HL-60 (cell line): ENCODE results near the gene WHAMM.
"Not testable (repeated sequence)": the region's sequence is repeated elsewhere in the genome, so short reads cannot be mapped to it uniquely, and the experiment has no call there.

ENCODE experiments used
- DNase-seq, 2 experiments: peaks; one replicate each; pipeline ENCODE4 v3.0.0-alpha.2; 2010 to 2020; ENCODE audit warnings: low read depth in 1 of 2, low spot score in 1 of 2
- H3K27ac ChIP-seq: fragments of 250-450 bp; sonication (Bioruptor Pico); replicated peaks from 2 replicates; pipeline ENCODE4 v1.5.1; 2020; ENCODE audit warnings: mild to moderate bottlenecking, moderate library complexity
- H3K27me3 ChIP-seq: fragments of 250-450 bp; sonication (Bioruptor Pico); 2 replicates; pipeline ENCODE4 v1.5.1; 2021; ENCODE audit warnings: mild to moderate bottlenecking, moderate library complexity; ENCODE audit not compliant: insufficient read depth, poor library complexity, severe bottlenecking
- H3K4me3 ChIP-seq: replicated peaks from 2 replicates; pipeline ENCODE4 v1.5.1; 2011; ENCODE audit warnings: mild to moderate bottlenecking, control low read depth, low read length; ENCODE audit not compliant: insufficient read depth
- CTCF ChIP-seq: IDR thresholded peaks from one replicate; pipeline ENCODE4 v1.5.1; 2011; ENCODE audit warnings: low read length, control low read depth, inconsistent platforms; ENCODE audit not compliant: insufficient read depth
- GABPA ChIP-seq: IDR thresholded peaks from 2 replicates; pipeline ENCODE4 v1.6.1; 2012; ENCODE audit warnings: low read depth
- POLR2AphosphoS5 ChIP-seq: IDR thresholded peaks from 2 replicates; pipeline ENCODE4 v1.6.1; 2012; ENCODE audit warnings: low read depth
- REST ChIP-seq: IDR thresholded peaks from 2 replicates; pipeline ENCODE4 v1.6.1; 2012; ENCODE audit warnings: low read depth; ENCODE audit not compliant: insufficient replicate concordance
- SPI1 ChIP-seq: IDR thresholded peaks from 2 replicates; pipeline ENCODE4 v1.6.1; 2012; ENCODE audit warnings: low read depth, mild to moderate bottlenecking, borderline replicate concordance

The WHAMM gene

GRCh38 chr15:82810890-82811426 lies 1.5 kb downstream of the WHAMM start:
- peak overlapping the region; percentile 67 for H3K27ac ChIP-seq
- peak overlapping the region; percentile 85 for H3K4me3 ChIP-seq
- TF ChIP-seq REST (no peak), SPI1 (peak; percentile 50; the same call in 1 of the 2 replicates), GABPA (no peak)

GRCh38 chr15:82812994-82813393 lies 3.6 kb downstream of the WHAMM start:
- TF ChIP-seq CTCF, result no peak
- TF ChIP-seq REST, result no peak
- no peak for TF ChIP-seq SPI1
- TF ChIP-seq POLR2AphosphoS5, result no peak
- no peak for TF ChIP-seq GABPA
- no peaks in the 10 kb centered on the region for H3K27me3 ChIP-seq
- no peak overlapping the region for H3K4me3 ChIP-seq
- H3K27ac ChIP-seq, result no peak overlapping the region
- DNase-seq, result no peak

More at GRCh38 chr15:82810890-82811426, 1.5 kb downstream of the WHAMM start:
- no peaks in the 10 kb centered on the region for H3K27me3 ChIP-seq
- no peak for DNase-seq

- H3K27me3 ChIP-seq, result no peaks in the 10 kb centered on the region
- no peak overlapping the region for H3K4me3 ChIP-seq
- DNase-seq, result no peak
- TF ChIP-seq POLR2AphosphoS5 (no peak), GABPA (no peak), SPI1 (no peak), REST (no peak), CTCF (no peak)
- no peak overlapping the region for H3K27ac ChIP-seq
Observed at GRCh38 chr15:82820128-82820527, 10.7 kb downstream of the WHAMM start.

- H3K27me3 ChIP-seq, H3K27ac ChIP-seq, DNase-seq, H3K4me3 ChIP-seq: not testable (repeated sequence)
Observed at GRCh38 chr15:82821396-82821795, 12.0 kb downstream of the WHAMM start.

- H3K27ac ChIP-seq, H3K4me3 ChIP-seq, DNase-seq, H3K27me3 ChIP-seq: not testable (repeated sequence)
Observed at GRCh38 chr15:82821851-82822250, 12.4 kb downstream of the WHAMM start.
